Hepatocyte (in vitro differentiated cells): Measurements from ENCODE around the gene DTNA.

ENCODE experiments used
- CTCF ChIP-seq: fragments of 200-600 bp; sonication (generic); IDR thresholded peaks from 2 replicates; pipeline ENCODE4 v1.5.1; 2016; ENCODE audit warnings: antibody characterized with exemption, mild to moderate bottlenecking; ENCODE audit not compliant: poor library complexity
- EZH2 ChIP-seq: fragments of 200-600 bp; sonication (generic); IDR thresholded peaks from 2 replicates; pipeline ENCODE4 v1.6.1; 2016; ENCODE audit warnings: antibody characterized with exemption, mild to moderate bottlenecking, borderline replicate concordance

- TF ChIP-seq EZH2 (no peak), CTCF (no peak)
Observed at GRCh38 chr18:34749721-34750120, 39.6 kb downstream of the DTNA start.
